K562 (cell line): ENCODE data around the gene ASCC1. TPM values are rescaled to one million over a fixed set of nuclear protein-coding genes. Genes with fewer than 3 reads are reported as not detected.
A peak's percentile ranks its signal among the peaks of the same experiment; 100 is the strongest.

ENCODE experiments used
- ASH1L ChIP-seq: fragments of 450-650 bp; IDR thresholded peaks from 2 replicates; pipeline ENCODE4 v1.6.1; 2018; ENCODE audit warnings: borderline replicate concordance, mild to moderate bottlenecking, low read depth; ENCODE audit not compliant: partially characterized antibody
- BDP1 ChIP-seq: IDR thresholded peaks from 3 replicates; pipeline ENCODE4 v1.6.1; 2011; ENCODE audit not compliant: insufficient read length, insufficient read depth
- CCNT2 ChIP-seq: IDR thresholded peaks from 2 replicates; pipeline ENCODE4 v1.6.1; 2011; ENCODE audit warnings: borderline replicate concordance, low read depth, mild to moderate bottlenecking, moderate library complexity, mixed read lengths, low read length; ENCODE audit not compliant: insufficient read length; ENCODE audit errors: extremely low read depth
- CSDE1 ChIP-seq, 2 experiments: fragments of 450-650 bp; IDR thresholded peaks; 2 replicates each; pipeline ENCODE4 v1.6.1; 2016; ENCODE audit warnings: mild to moderate bottlenecking in 1 of 2
- ETV5 ChIP-seq: sonication (generic); formaldehyde crosslinking; IDR thresholded peaks from 2 replicates; pipeline ENCODE4 v1.4.0; 2020; ENCODE audit warnings: low read depth, mild to moderate bottlenecking, missing genetic modification reagents
- GATAD2B ChIP-seq: fragments of 450-650 bp; IDR thresholded peaks from 2 replicates; pipeline ENCODE4 v1.6.1; 2017; ENCODE audit warnings: mild to moderate bottlenecking, borderline replicate concordance
- KLF1 ChIP-seq: fragments of 450-650 bp; IDR thresholded peaks from 2 replicates; pipeline ENCODE4 v1.6.1; 2016; ENCODE audit warnings: missing genetic modification characterization, missing compliant biosample characterization
- LEF1 ChIP-seq: fragments of 450-650 bp; IDR thresholded peaks from 2 replicates; pipeline ENCODE4 v1.6.1; 2016; ENCODE audit warnings: mild to moderate bottlenecking
- MAZ ChIP-seq, 2 experiments: fragments of 450-650 bp in 1 of 2; sonication (generic) in 1 of 2; formaldehyde crosslinking; IDR thresholded peaks in 1 of 2; conservative IDR thresholded peaks in 1 of 2; 2 replicates each; pipeline versions ENCODE4 v1.4.0 to v1.5.0; 2020; ENCODE audit warnings: mild to moderate bottlenecking in 1 of 2, missing genetic modification reagents in 1 of 2
- MCM7 ChIP-seq, 2 experiments: fragments of 450-650 bp; IDR thresholded peaks; 2 replicates each; pipeline ENCODE4 v1.6.1; 2016 to 2018
- NCOR1 ChIP-seq: fragments of 450-650 bp; IDR thresholded peaks from 2 replicates; pipeline ENCODE4 v1.6.1; 2016; ENCODE audit warnings: mild to moderate bottlenecking, moderate library complexity
- NELFE ChIP-seq: IDR thresholded peaks from 2 replicates; pipeline ENCODE4 v1.6.1; 2011; ENCODE audit warnings: mild to moderate bottlenecking; ENCODE audit not compliant: insufficient read depth, insufficient read length
- PPARD ChIP-seq: fragments of 250-450 bp; sonication (Bioruptor Pico); IDR thresholded peaks from 2 replicates; pipeline ENCODE4 v1.8.0; 2022; ENCODE audit warnings: inconsistent platforms, mild to moderate bottlenecking, moderate library complexity
- PTRF ChIP-seq: fragments of 450-650 bp; IDR thresholded peaks from 2 replicates; pipeline ENCODE4 v1.6.1; 2016; ENCODE audit warnings: mild to moderate bottlenecking, missing genetic modification characterization, missing compliant biosample characterization
- RBM15 ChIP-seq: fragments of 200-400 bp; formaldehyde crosslinking; IDR thresholded peaks from 2 replicates; pipeline ENCODE4 v1.6.1; 2018; ENCODE audit warnings: mild to moderate bottlenecking, low read length, moderate library complexity; ENCODE audit not compliant: insufficient read depth
- RHOXF2B ChIP-seq: fragments of 250-450 bp; sonication (Bioruptor Pico); conservative IDR thresholded peaks from 2 replicates; pipeline ENCODE4 v1.5.1; 2021
- TFAM ChIP-seq: fragments of 250-450 bp; sonication (Bioruptor Pico); conservative IDR thresholded peaks from 2 replicates; pipeline ENCODE4 v1.5.0; 2021; ENCODE audit warnings: mild to moderate bottlenecking, moderate library complexity
- U2AF1 ChIP-seq: fragments of 200-400 bp; formaldehyde crosslinking; optimal IDR thresholded peaks from 2 replicates; pipeline ENCODE3; 2017; ENCODE audit warnings: mild to moderate bottlenecking, low read depth, low read length, moderate library complexity
- WHSC1 ChIP-seq: IDR thresholded peaks from one replicate; pipeline ENCODE4 v1.6.1; 2012; ENCODE audit warnings: low read length, control low read depth, inconsistent platforms
- ZNF140 ChIP-seq: fragments of 250-450 bp; sonication (Bioruptor Pico); IDR thresholded peaks from 2 replicates; pipeline ENCODE4 v1.8.0; 2021; ENCODE audit warnings: moderate library complexity, mild to moderate bottlenecking, inconsistent platforms
- ZNF24 ChIP-seq: fragments of 450-650 bp; IDR thresholded peaks from 2 replicates; pipeline ENCODE4 v1.6.1; 2016
- ZNF263 ChIP-seq: sonication (generic); formaldehyde crosslinking; IDR thresholded peaks from 2 replicates; pipeline ENCODE4 v1.8.0; 2022; ENCODE audit warnings: mild to moderate bottlenecking, missing genetic modification reagents, borderline replicate concordance
- polyA plus RNA-seq, 8 experiments: library from polyadenylated mRNA; depleted of rRNA in 4 of 8; stranded (reverse) in 5 of 8; unstranded in 3 of 8; fragments of >200 nt; fragmentation: Nextera tagmentation in 2 of 8; fragmentation: Illumina TruSeq in 1 of 8; extraction: Ambion mirVana in 2 of 8; extraction: Trizol in 1 of 8; gene quantifications; 2 replicates each; pipeline versions ENCODE4 v1.2.1 to v1.2.3, GENCODE V29; 2011 to 2014; ENCODE audit warnings: inconsistent platforms in 1 of 8, missing spikeins in 1 of 8
- total RNA-seq, 7 experiments: library from RNA; depleted of rRNA in 6 of 7; stranded (reverse); fragments of >200 nt in 6 of 7; fragmentation: Illumina TruSeq in 2 of 7; extraction: Trizol in 2 of 7; gene quantifications; 2 replicates each; pipeline versions ENCODE4 v1.2.1 to v1.2.3, GENCODE V29; 2011 to 2021; ENCODE audit warnings: low replicate concordance in 1 of 7
- TF ChIP-seq, protein P1 (sequence below): fragments of 250-450 bp; sonication (Bioruptor Pico); IDR thresholded peaks from 2 replicates; pipeline ENCODE4 v1.5.0; 2021
- TF ChIP-seq, protein P2 (sequence below), 2 experiments: fragments of 450-650 bp in 1 of 2; sonication (generic) in 1 of 2; formaldehyde crosslinking; conservative IDR thresholded peaks; 2 replicates each; pipeline versions ENCODE4 v1.4.0 to v1.8.1; 2020 to 2022; ENCODE audit warnings: mild to moderate bottlenecking in 1 of 2, missing genetic modification reagents in 1 of 2
- TF ChIP-seq, protein P3 (sequence below): conservative IDR thresholded peaks from 2 replicates; pipeline ENCODE4 v1.6.1; 2011; ENCODE audit warnings: low read depth, mild to moderate bottlenecking, low read length; ENCODE audit not compliant: control insufficient read depth
- TF ChIP-seq, protein P4 (sequence below): IDR thresholded peaks from 2 replicates; pipeline ENCODE4 v1.6.1; 2014; ENCODE audit warnings: antibody characterized with exemption

Gene ASCC1
- total and polyA plus RNA-seq, 9 of the 15 experiments (the other 6 are each of a cell fraction or from before 2014, with no cell fraction given), result 31.7 to 73.3 (median 52.8) TPM

DNA sequence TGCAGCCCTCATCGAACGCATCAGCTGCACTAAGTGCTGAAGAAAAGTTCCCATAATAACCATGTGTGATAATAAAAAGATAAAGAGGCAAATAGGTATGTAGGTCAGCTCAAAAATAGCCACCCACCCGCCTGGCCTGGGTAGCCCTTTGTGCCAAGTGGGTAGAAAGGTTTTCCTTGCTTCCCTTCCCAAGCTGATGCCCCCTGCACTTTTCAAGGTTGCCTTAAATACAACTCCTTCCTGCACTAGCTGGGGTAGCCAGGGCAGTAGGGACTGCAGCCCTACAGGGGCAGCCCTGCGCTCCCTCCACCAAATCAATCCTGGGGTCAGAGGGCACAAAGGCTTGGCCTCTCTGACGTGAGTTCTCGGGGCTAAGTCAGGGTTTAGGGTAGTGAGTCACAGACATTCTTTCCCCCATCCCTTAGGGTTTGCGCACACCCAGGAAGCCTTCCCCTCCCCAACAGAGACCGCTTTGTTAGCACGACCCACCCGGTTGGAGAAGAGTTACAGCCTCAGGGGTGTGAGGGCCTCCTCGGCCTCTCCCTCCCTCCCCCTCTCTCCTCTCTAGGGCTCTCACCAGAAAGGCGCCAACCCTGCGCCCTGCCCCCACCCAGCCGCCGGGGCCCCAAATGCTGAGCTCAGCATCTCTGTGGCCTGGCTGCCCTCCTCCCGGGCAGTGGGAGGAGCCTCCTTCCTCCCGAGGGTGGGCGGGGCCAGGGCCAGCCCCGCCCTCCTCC, 44.3 kb upstream of the ASCC1 start (continued):
- TF ChIP-seq WHSC1 (no peak), RHOXF2B (CRISPR knock-in tag) (0 out of 2 replicates have a peak, but pooled peaks have one; percentile 6), ZNF140 (no peak), ETV5 (CRISPR knock-in tag) (no peak), U2AF1 (no peak), ZNF24 (peak; percentile 47; the same call in 1 of the 2 replicates), MCM7 (IDR thresholded peaks at IDR 0.05) (no peak), CCNT2 (peak; percentile 24), RBM15 (no peak), PPARD (CRISPR knock-in tag) (no peak), KLF1 (tag) (no peak), MAZ (CRISPR knock-in tag; conservative IDR thresholded peaks at IDR 0.05 in 1 of 2, IDR thresholded peaks at IDR 0.05 in 1 of 2) (peak; percentile 88 to 97), CSDE1 (IDR thresholded peaks at IDR 0.05) (no peak), NELFE (no peak), GATAD2B (no peak), BDP1 (no peak), LEF1 (peak; percentile 97), PTRF (tag) (peak; percentile 68; the same call in 1 of the 2 replicates), ZNF263 (CRISPR knock-in tag) (no peak), NCOR1 (peak; percentile 80), TFAM (CRISPR knock-in tag) (no peak), ASH1L (no peak)
- TF ChIP-seq, protein P1, sequence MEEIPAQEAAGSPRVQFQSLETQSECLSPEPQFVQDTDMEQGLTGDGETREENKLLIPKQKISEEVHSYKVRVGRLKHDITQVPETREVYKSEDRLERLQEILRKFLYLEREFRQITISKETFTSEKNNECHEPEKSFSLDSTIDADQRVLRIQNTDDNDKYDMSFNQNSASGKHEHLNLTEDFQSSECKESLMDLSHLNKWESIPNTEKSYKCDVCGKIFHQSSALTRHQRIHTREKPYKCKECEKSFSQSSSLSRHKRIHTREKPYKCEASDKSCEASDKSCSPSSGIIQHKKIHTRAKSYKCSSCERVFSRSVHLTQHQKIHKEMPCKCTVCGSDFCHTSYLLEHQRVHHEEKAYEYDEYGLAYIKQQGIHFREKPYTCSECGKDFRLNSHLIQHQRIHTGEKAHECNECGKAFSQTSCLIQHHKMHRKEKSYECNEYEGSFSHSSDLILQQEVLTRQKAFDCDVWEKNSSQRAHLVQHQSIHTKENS, result no peak
- TF ChIP-seq, protein P2, sequence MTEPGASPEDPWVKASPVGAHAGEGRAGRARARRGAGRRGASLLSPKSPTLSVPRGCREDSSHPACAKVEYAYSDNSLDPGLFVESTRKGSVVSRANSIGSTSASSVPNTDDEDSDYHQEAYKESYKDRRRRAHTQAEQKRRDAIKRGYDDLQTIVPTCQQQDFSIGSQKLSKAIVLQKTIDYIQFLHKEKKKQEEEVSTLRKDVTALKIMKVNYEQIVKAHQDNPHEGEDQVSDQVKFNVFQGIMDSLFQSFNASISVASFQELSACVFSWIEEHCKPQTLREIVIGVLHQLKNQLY (CRISPR knock-in tag; conservative IDR thresholded peaks at IDR 0.05), result no peak
- TF ChIP-seq, protein P3, sequence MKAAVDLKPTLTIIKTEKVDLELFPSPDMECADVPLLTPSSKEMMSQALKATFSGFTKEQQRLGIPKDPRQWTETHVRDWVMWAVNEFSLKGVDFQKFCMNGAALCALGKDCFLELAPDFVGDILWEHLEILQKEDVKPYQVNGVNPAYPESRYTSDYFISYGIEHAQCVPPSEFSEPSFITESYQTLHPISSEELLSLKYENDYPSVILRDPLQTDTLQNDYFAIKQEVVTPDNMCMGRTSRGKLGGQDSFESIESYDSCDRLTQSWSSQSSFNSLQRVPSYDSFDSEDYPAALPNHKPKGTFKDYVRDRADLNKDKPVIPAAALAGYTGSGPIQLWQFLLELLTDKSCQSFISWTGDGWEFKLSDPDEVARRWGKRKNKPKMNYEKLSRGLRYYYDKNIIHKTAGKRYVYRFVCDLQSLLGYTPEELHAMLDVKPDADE, result no peak
- TF ChIP-seq, protein P4, sequence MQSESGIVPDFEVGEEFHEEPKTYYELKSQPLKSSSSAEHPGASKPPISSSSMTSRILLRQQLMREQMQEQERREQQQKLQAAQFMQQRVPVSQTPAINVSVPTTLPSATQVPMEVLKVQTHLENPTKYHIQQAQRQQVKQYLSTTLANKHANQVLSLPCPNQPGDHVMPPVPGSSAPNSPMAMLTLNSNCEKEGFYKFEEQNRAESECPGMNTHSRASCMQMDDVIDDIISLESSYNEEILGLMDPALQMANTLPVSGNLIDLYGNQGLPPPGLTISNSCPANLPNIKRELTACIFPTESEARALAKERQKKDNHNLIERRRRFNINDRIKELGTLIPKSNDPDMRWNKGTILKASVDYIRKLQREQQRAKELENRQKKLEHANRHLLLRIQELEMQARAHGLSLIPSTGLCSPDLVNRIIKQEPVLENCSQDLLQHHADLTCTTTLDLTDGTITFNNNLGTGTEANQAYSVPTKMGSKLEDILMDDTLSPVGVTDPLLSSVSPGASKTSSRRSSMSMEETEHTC, result no peak
